HFF-Myc (cell line): ENCODE measurements around the gene OXSM.

Experiments used
- DNase-seq: peaks from one replicate; pipeline ENCODE4 v3.0.0-alpha.2; 2011; ENCODE audit warnings: low read depth; ENCODE audit errors: extremely low read depth
- H3K4me3 ChIP-seq: replicated peaks from 2 replicates; pipeline ENCODE4 v1.5.1; 2011; ENCODE audit warnings: low read depth, mild to moderate bottlenecking, control low read depth, low read length
- CTCF ChIP-seq: IDR thresholded peaks from 2 replicates; pipeline ENCODE4 v1.5.1; 2012; ENCODE audit warnings: mild to moderate bottlenecking, low read depth, low read length, control low read depth; ENCODE audit errors: missing control alignments

Gene OXSM

GRCh38 chr3:25789596-25790556 is at the start of gene OXSM:
OXSM (plus strand) TSS chr3:25790090; CDS start chr3:25791021, 931 bp downstream.
- peak within 1 kb of the TSS; percentile 56 for H3K4me3 ChIP-seq
- DNase-seq = peak; percentile 78
- TF ChIP-seq CTCF = no peak

- TF ChIP-seq CTCF = no peak
- no peak overlapping the region for H3K4me3 ChIP-seq
- DNase-seq = no peak
These were observed 45.4 kb upstream of the OXSM start for GRCh38 chr3:25744470-25744869.

- DNase-seq = no peak
- TF ChIP-seq CTCF = no peak
- H3K4me3 ChIP-seq = no peak overlapping the region
These were observed 42.9 kb upstream of the OXSM start for GRCh38 chr3:25747033-25747432.

GRCh38 chr3:25748189-25748588 is 41.7 kb upstream of the OXSM start:
- H3K4me3 ChIP-seq = no peak overlapping the region
- TF ChIP-seq CTCF = no peak
- no peak for DNase-seq

GRCh38 chr3:25749031-25749581 is 40.8 kb upstream of the OXSM start:
- no peak overlapping the region for H3K4me3 ChIP-seq
- no peak for DNase-seq
- TF ChIP-seq CTCF = no peak

- TF ChIP-seq CTCF = no peak
- DNase-seq = no peak
- H3K4me3 ChIP-seq = no peak overlapping the region
These were observed 38.8 kb upstream of the OXSM start for GRCh38 chr3:25751048-25751447.
